ENCODE results near the gene PRR5.

GRCh38 chr22:44668886-44669521, 33.0 kb upstream of the PRR5 start:
- TF ChIP-seq ISX (CRISPR knock-in tag; conservative IDR thresholded peaks at IDR 0.05) (no peak), POLR2A (IDR thresholded peaks at IDR 0.05; ENCODE audit: insufficient read depth in 1 of 2, low read depth in 2 of 2, low read length in 2 of 2) (no peak), MAX (IDR thresholded peaks at IDR 0.05) (no peak), HNRNPH1 (optimal IDR thresholded peaks at IDR 0.05; ENCODE audit: low read depth, low read length) (no peak), ZFP36 (IDR thresholded peaks at IDR 0.05; ENCODE audit: borderline replicate concordance, low read depth, low read length, partially characterized antibody) (no peak), BCL6 (CRISPR knock-in tag; IDR thresholded peaks at IDR 0.05) (no peak), FOXJ3 (CRISPR knock-in tag; IDR thresholded peaks at IDR 0.05; ENCODE audit: borderline replicate concordance) (no peak), RAD21 (CRISPR knock-in tag; IDR thresholded peaks at IDR 0.05) (no peak), CREB1 (IDR thresholded peaks at IDR 0.05) (no peak), CREB1 (CRISPR knock-in tag; IDR thresholded peaks at IDR 0.05) (no peak), BRD4 (CRISPR knock-in tag; IDR thresholded peaks at IDR 0.05) (no peak), HMG20B (CRISPR knock-in tag; conservative IDR thresholded peaks at IDR 0.05) (no peak)
